Measurements from ENCODE around the gene CHD2. TPM values are rescaled to one million over a fixed set of nuclear protein-coding genes. Genes with fewer than 3 reads are reported as not detected.
A peak's percentile ranks its signal among the peaks of the same experiment; 100 is the strongest.
"Not testable (repeated sequence)": the region's sequence is repeated elsewhere in the genome, so short reads cannot be mapped to it uniquely, and the experiment has no call there.

CHD2 gene
- total RNA-seq, 1 donor from 2014 or later: 100 TPM

DNA sequence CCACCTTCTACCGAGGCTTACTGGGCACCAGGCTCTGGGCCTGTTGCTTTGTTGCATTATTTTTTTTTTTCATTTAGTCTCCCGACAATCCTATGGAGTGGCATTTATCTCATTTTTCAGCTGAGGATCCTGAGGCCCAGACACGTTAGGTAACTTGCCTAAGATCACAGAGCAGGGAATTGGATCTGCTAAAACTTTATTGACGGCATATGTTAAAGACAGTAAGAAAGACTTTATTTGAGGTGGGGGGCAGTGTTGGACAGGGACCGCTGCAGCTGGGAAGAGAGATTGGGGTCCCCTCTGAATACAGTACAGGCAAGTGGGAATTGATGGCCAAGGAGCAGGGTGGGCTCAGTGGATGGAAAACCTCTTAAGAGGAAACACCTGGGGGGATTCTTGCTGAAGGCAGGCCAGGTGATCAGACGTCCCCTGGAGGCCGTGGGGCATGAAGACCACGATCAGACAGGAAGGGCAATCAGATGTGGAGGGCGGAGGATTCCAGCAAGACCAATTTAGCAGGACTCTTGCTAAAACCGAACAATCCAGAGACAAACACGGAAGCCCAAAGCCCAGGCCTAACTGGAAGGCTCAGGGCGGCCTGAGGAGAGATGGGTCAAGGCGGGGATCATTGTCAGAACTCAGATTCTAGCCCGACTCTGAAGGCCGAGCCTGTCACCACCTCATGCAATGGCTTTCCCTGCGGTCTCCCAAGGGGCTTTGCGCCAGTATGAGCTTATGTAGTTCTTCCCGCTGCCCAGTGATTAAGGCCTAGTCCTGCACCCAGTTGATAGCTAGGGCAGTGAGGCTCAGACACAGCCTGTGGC, 135.2 kb downstream of the CHD2 start:
- Histone ChIP-seq H3K4me1 (peaks cover 27% of the 10 kb centered on the region), H3K27me3 (no peaks in the 10 kb centered on the region), H3K9me3 (no peaks in the 10 kb centered on the region), H3K4me3 (no peak overlapping the region), H3K36me3 (no peaks in the 10 kb centered on the region), H3K27ac (no peak overlapping the region)
- intact Hi-C loops (cut with DNase I): loop anchor here (10.0 kb wide), 1 partner anchor 949 kb away; no protein-coding TSS in a partner anchor
- TF ChIP-seq CTCF (IDR thresholded peaks at IDR 0.05) (no peak), POLR2A (IDR thresholded peaks at IDR 0.05) (no peak), POLR2AphosphoS5 (IDR thresholded peaks at IDR 0.05; ENCODE audit: insufficient read depth in 1 of 2, low read depth in 1 of 2) (no peak)
- no peak for DNase-seq (ENCODE audit: extremely low spot score in 2 of 2)

DNA sequence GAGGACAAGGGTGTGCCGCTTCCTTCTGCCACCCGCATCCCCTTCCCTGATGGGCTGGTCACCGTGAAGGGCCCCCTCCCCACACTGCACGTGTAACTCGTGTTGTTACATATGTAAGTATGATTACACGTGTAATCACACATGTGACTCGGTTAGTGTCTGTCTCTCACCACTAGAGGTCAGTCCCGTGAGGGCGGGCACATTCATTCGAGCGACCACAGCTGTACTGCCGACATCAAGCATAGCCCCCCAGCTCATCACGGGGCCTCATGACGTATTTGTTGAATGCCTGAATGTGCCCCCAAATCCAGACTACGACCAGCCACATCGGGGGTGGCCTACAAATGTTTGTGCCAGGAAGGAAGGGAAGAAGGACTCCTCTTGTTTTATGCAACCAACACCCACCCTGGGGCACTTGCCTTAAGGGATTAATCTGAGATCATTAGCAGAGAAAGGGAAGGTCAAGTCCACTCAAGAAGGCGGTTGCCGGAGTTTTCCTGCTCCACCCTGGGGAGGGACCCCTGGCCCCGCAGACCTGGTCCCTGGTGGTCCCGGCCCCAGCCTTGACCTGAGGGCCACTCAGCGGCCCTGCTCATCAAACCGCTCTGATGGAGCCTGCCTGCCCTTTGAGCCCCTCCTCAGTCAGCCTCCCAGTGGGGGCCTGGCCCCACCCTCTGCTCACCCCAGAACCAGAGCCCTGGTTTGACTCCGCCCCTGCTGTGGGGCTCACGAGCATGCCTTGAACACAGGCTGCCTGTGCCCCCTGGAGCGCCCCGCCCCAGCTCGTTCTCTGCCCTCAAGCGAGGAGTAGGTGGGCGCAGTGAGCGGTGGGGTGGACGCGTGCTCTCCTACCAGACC, 136.1 kb downstream of the CHD2 start:
- Histone ChIP-seq H3K27ac (no peak overlapping the region), H3K4me1 (peaks cover 20% of the 10 kb centered on the region), H3K9me3 (no peaks in the 10 kb centered on the region), H3K4me3 (no peak overlapping the region), H3K27me3 (no peaks in the 10 kb centered on the region), H3K36me3 (no peaks in the 10 kb centered on the region)
- intact Hi-C loops (cut with DNase I): loop anchor here (10.0 kb wide), 1 partner anchor 949 kb away; no protein-coding TSS in a partner anchor
- no peak for TF ChIP-seq POLR2AphosphoS5 (IDR thresholded peaks at IDR 0.05; ENCODE audit: insufficient read depth in 1 of 2, low read depth in 1 of 2)
- no peak for TF ChIP-seq CTCF (IDR thresholded peaks at IDR 0.05)
- TF ChIP-seq POLR2A (IDR thresholded peaks at IDR 0.05): no peak
- DNase-seq (ENCODE audit: extremely low spot score in 2 of 2): no peak

- no peak for DNase-seq (ENCODE audit: extremely low spot score in 2 of 2)
- Histone ChIP-seq H3K27me3 (no peaks in the 10 kb centered on the region), H3K9me3 (no peaks in the 10 kb centered on the region), H3K4me3 (no peak overlapping the region), H3K36me3 (no peaks in the 10 kb centered on the region), H3K27ac (peak overlapping the region; percentile 39), H3K4me1 (peaks cover 20% of the 10 kb centered on the region)
- TF ChIP-seq POLR2A (IDR thresholded peaks at IDR 0.05) (no peak), CTCF (IDR thresholded peaks at IDR 0.05) (no peak), POLR2AphosphoS5 (IDR thresholded peaks at IDR 0.05; ENCODE audit: insufficient read depth in 1 of 2, low read depth in 1 of 2) (peak in 1 of 2 donors; percentile 40)
- intact Hi-C loops (cut with DNase I): loop anchor here (10.0 kb wide), 1 partner anchor 948 kb away; no protein-coding TSS in a partner anchor
Measured at GRCh38 chr15:93036951-93037819, 137.1 kb downstream of the CHD2 start.

DNA sequence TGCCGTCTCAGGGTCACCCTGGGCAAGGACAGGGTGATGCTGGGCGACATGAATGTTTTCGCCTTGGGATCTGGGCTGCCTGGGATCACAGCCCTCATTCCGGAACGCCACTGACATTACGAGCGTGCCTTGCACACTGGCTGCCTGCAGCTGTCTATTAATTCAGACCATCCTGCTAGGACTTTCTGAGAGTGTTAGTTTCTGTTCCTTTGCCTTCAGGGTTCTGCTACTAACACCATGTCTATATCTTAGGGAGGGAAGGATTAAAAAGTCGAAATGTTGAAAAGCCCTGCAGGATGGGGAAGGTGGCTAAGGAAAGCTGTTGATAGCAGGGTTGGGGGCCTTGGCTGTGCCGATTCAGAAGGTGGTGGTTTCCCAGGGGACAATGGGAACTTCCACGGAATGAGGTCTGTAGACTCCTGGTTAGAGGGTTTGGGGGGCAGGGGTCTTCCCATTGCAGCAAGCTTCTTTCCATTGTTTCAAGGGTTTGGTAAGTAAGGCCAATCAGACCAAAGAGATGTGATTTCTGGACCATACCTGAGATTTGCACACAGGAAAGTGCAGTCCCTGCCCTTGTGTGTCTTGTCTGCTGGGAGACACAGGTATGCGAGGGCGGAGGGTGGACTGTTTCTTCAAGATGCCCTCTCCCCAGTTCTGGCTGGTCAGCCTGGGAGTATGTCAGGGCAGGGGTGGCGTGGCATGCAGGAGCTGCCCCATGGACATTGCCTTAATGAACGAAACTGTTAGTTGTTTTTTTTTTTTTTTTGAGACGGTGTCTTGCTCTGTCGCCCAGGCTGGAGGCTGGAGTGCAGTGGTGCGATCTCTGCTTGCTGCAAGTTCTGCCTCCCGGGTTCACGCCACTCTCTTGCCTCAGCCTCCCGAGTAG, 137.9 kb downstream of the CHD2 start:
- no peak for TF ChIP-seq POLR2A (IDR thresholded peaks at IDR 0.05)
- no peak for TF ChIP-seq CTCF (IDR thresholded peaks at IDR 0.05)
- TF ChIP-seq POLR2AphosphoS5 (IDR thresholded peaks at IDR 0.05; ENCODE audit: insufficient read depth in 1 of 2, low read depth in 1 of 2): no peak
- H3K27ac ChIP-seq: peak overlapping the region; percentile 39
- no peaks in the 10 kb centered on the region for H3K9me3 ChIP-seq
- no peak for DNase-seq (ENCODE audit: extremely low spot score in 2 of 2)
- H3K36me3 ChIP-seq: no peaks in the 10 kb centered on the region
- no peak overlapping the region for H3K4me3 ChIP-seq
- intact Hi-C loops (cut with DNase I): loop anchor here (10.0 kb wide), 1 partner anchor 947 kb away; no protein-coding TSS in a partner anchor
- peaks cover 20% of the 10 kb centered on the region for H3K4me1 ChIP-seq
- H3K27me3 ChIP-seq: no peaks in the 10 kb centered on the region

GRCh38 chr15:93039562-93040287, 139.6 kb downstream of the CHD2 start:
- intact Hi-C loops (cut with DNase I): loop anchor here (10.0 kb wide), 1 partner anchor 945 kb away; no protein-coding TSS in a partner anchor
- peaks cover 20% of the 10 kb centered on the region for H3K4me1 ChIP-seq
- not testable (repeated sequence) for DNase-seq (ENCODE audit: extremely low spot score in 2 of 2); H3K27me3 ChIP-seq; H3K27ac ChIP-seq; H3K9me3 ChIP-seq; H3K4me3 ChIP-seq; H3K36me3 ChIP-seq
